ENCODE results near the gene PLA2G2E.
A peak's percentile ranks its signal among the peaks of the same experiment; 100 is the strongest.

PLA2G2E gene

GRCh38 chr1:19925342-19926070 lies 2.1 kb upstream of the PLA2G2E start:
- TF ChIP-seq CEBPB (IDR thresholded peaks at IDR 0.05) (no peak), FOXM1 (IDR thresholded peaks at IDR 0.05; ENCODE audit: borderline replicate concordance, low read depth) (no peak), NFIC (IDR thresholded peaks at IDR 0.05) (peak; percentile 35; the same call in 1 of the 2 replicates)

- no peak for TF ChIP-seq TAF1 (IDR thresholded peaks at IDR 0.05; ENCODE audit: low read depth)
- TF ChIP-seq RAD21 (IDR thresholded peaks at IDR 0.05; ENCODE audit: low read depth): no peak
- TF ChIP-seq TCF12 (IDR thresholded peaks at IDR 0.05; ENCODE audit: low read depth): no peak
- no peak for TF ChIP-seq MAX (IDR thresholded peaks at IDR 0.05)
- TF ChIP-seq, protein P1, sequence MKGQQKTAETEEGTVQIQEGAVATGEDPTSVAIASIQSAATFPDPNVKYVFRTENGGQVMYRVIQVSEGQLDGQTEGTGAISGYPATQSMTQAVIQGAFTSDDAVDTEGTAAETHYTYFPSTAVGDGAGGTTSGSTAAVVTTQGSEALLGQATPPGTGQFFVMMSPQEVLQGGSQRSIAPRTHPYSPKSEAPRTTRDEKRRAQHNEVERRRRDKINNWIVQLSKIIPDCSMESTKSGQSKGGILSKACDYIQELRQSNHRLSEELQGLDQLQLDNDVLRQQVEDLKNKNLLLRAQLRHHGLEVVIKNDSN (IDR thresholded peaks at IDR 0.05): no peak
- TF ChIP-seq YY1 (IDR thresholded peaks at IDR 0.05; ENCODE audit: low read depth): no peak
- no peak for TF ChIP-seq TEAD4 (IDR thresholded peaks at IDR 0.05)
- TF ChIP-seq EP300 (IDR thresholded peaks at IDR 0.05; ENCODE audit: borderline replicate concordance): no peak
- no peak for TF ChIP-seq ZBTB7A (IDR thresholded peaks at IDR 0.05; ENCODE audit: low read depth)
- no peak for TF ChIP-seq CEBPB (IDR thresholded peaks at IDR 0.05)
- no peak for TF ChIP-seq FOXM1 (IDR thresholded peaks at IDR 0.05; ENCODE audit: borderline replicate concordance, low read depth)
- TF ChIP-seq REST (IDR thresholded peaks at IDR 0.05; ENCODE audit: low read depth): no peak
- no peak for TF ChIP-seq CREB1 (IDR thresholded peaks at IDR 0.05; ENCODE audit: low read depth)
- TF ChIP-seq NFIC (IDR thresholded peaks at IDR 0.05): no peak
- TF ChIP-seq EGR1 (IDR thresholded peaks at IDR 0.05): no peak
Measured at GRCh38 chr1:19923953-19924346, 533 bp upstream of the PLA2G2E start.

DNA sequence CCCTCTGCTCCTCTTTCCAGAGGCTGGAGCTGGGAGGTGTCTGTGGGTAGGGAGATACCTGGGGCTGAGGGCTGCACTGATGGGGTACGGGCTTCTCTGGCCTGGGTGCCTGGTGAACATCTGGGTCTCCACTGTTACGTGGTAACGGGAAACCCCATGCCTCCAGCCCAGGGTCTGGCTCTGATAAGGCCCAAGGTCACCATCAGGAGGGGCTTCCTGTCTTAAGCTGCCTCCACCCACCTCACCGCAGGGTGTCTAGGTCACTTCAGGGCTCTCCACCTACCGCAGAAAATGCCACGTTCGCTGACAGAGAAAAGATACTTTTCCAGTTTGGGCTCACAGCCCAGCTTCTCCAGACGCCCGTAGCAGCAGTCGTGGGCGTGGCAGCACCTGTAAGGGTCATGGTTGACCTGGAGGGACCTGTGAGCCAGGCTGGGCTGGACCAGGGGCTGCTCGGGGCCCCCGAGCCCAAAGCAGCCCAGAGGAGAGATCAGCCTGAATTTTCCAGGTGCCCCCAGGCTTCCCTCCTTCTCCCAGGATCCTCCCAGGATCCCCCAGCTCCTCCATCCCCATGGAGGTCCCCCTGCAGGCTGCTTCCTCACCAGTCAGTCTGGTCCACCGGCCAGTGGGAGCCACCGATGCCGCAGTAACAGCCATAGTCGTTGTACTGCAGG lies 1.3 kb downstream of the PLA2G2E start:
- TF ChIP-seq, protein P1 (IDR thresholded peaks at IDR 0.05): no peak
- TF ChIP-seq MAX (IDR thresholded peaks at IDR 0.05) (no peak), ZBTB7A (IDR thresholded peaks at IDR 0.05; ENCODE audit: low read depth) (no peak), YY1 (IDR thresholded peaks at IDR 0.05; ENCODE audit: low read depth) (no peak), RAD21 (IDR thresholded peaks at IDR 0.05; ENCODE audit: low read depth) (no peak), EP300 (IDR thresholded peaks at IDR 0.05; ENCODE audit: borderline replicate concordance) (no peak), TCF12 (IDR thresholded peaks at IDR 0.05; ENCODE audit: low read depth) (no peak), EGR1 (IDR thresholded peaks at IDR 0.05) (no peak), CREB1 (IDR thresholded peaks at IDR 0.05; ENCODE audit: low read depth) (no peak), TAF1 (IDR thresholded peaks at IDR 0.05; ENCODE audit: low read depth) (no peak), NFIC (IDR thresholded peaks at IDR 0.05) (no peak), TEAD4 (IDR thresholded peaks at IDR 0.05) (no peak), CEBPB (IDR thresholded peaks at IDR 0.05) (no peak), FOXM1 (IDR thresholded peaks at IDR 0.05; ENCODE audit: borderline replicate concordance, low read depth) (no peak), REST (IDR thresholded peaks at IDR 0.05; ENCODE audit: low read depth) (no peak)

DNA sequence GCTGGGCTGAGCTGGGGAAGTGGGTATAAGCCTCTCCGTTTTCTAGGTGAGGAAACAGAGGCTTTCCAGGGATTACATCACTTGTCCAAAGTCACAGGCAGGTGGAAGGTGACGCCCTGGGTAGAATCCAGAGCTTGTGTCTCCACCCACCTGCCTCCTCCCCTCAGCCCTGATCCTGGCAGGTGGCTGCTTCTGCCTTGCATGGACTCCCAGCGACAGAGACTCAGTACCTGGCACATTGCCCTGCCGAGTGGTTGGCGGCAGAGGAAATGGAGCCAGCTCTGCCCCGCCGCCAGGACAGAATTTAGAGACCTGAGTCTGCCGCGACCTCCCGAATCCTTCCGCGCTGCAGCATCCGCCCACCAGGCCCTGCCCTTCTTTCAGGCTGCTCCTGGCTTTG lies 2.1 kb downstream of the PLA2G2E start:
- TF ChIP-seq CREB1 (IDR thresholded peaks at IDR 0.05; ENCODE audit: low read depth) (no peak), YY1 (IDR thresholded peaks at IDR 0.05; ENCODE audit: low read depth) (no peak), TAF1 (IDR thresholded peaks at IDR 0.05; ENCODE audit: low read depth) (no peak), EP300 (IDR thresholded peaks at IDR 0.05; ENCODE audit: borderline replicate concordance) (no peak), TEAD4 (IDR thresholded peaks at IDR 0.05) (no peak), RAD21 (IDR thresholded peaks at IDR 0.05; ENCODE audit: low read depth) (no peak), NFIC (IDR thresholded peaks at IDR 0.05) (no peak), CEBPB (IDR thresholded peaks at IDR 0.05) (no peak), TCF12 (IDR thresholded peaks at IDR 0.05; ENCODE audit: low read depth) (no peak), MAX (IDR thresholded peaks at IDR 0.05) (no peak), FOXM1 (IDR thresholded peaks at IDR 0.05; ENCODE audit: borderline replicate concordance, low read depth) (no peak), EGR1 (IDR thresholded peaks at IDR 0.05) (no peak), ZBTB7A (IDR thresholded peaks at IDR 0.05; ENCODE audit: low read depth) (no peak), REST (IDR thresholded peaks at IDR 0.05; ENCODE audit: low read depth) (no peak)
- TF ChIP-seq, protein P1 (IDR thresholded peaks at IDR 0.05): no peak

Data from Ishikawa (cell line).